Measurements from ENCODE around the gene TOR2A. TPM values are rescaled to one million over a fixed set of nuclear protein-coding genes. Genes with fewer than 3 reads are reported as not detected.
A peak's percentile ranks its signal among the peaks of the same experiment; 100 is the strongest.
"Not testable (repeated sequence)": the region's sequence is repeated elsewhere in the genome, so short reads cannot be mapped to it uniquely, and the experiment has no call there.

The TOR2A gene
- 16.5 TPM for polyA plus RNA-seq
- long read RNA-seq, donor 1, partial matches to known transcripts, result 0 of 2 reads
- long read RNA-seq, donor 1, other reads (novel, unspliced or antisense), result 0 of 2 reads
- long read RNA-seq, donor 2, transcript TOR2A-203 (5 exons, 1,523 nt), result major isoform, 5 of 8 reads
- long read RNA-seq, donor 2, partial matches to known transcripts, result 0 of 8 reads
- long read RNA-seq, donor 2, other reads (novel, unspliced or antisense), result 0 of 8 reads
- long read RNA-seq, donor 3, result 0 reads
- long read RNA-seq, donor 4, partial matches to known transcripts, result 0 of 1 reads
- long read RNA-seq, donor 4, other reads (novel, unspliced or antisense), result 0 of 1 reads
- long read RNA-seq, donor 5, partial matches to known transcripts, result 0 of 5 reads
- long read RNA-seq, donor 5, other reads (novel, unspliced or antisense), result 0 of 5 reads
- long read RNA-seq, donor 6, transcript TOR2A-203 (5 exons, 1,523 nt), result major isoform, 10 of 13 reads
- long read RNA-seq, donor 6, partial matches to known transcripts, result 0 of 13 reads
- long read RNA-seq, donor 6, other reads (novel, unspliced or antisense), result 0 of 13 reads
- long read RNA-seq, donor 7, partial matches to known transcripts, result 27 of 42 reads
- long read RNA-seq, donor 7, other reads (novel, unspliced or antisense), result 11 of 42 reads
- long read RNA-seq, donor 8, transcript TOR2A-203 (5 exons, 1,523 nt), result major isoform, 5 of 8 reads
- long read RNA-seq, donor 8, partial matches to known transcripts, result 0 of 8 reads
- long read RNA-seq, donor 8, other reads (novel, unspliced or antisense), result 0 of 8 reads
- long read RNA-seq, donor 9, transcript TOR2A-203 (5 exons, 1,523 nt), result major isoform, 9 of 12 reads
- long read RNA-seq, donor 9, partial matches to known transcripts, result 0 of 12 reads
- long read RNA-seq, donor 9, other reads (novel, unspliced or antisense), result 0 of 12 reads
- long read RNA-seq, donor 10, transcript TOR2A-203 (5 exons, 1,523 nt), result major isoform, 9 of 14 reads
- long read RNA-seq, donor 10, partial matches to known transcripts, result 0 of 14 reads
- long read RNA-seq, donor 10, other reads (novel, unspliced or antisense), result 0 of 14 reads
- long read RNA-seq, donor 11, transcript TOR2A-203 (5 exons, 1,523 nt), result major isoform, 5 of 8 reads
- long read RNA-seq, donor 11, partial matches to known transcripts, result 0 of 8 reads
- long read RNA-seq, donor 11, other reads (novel, unspliced or antisense), result 0 of 8 reads

GRCh38 chr9:127734747-127735529 lies at the start of gene TOR2A:
TOR2A (minus strand) TSS chr9:127735294; CDS start chr9:127735270, 24 bp downstream.
- Histone ChIP-seq H3K4me1 (ENCODE audit: control insufficient read depth, insufficient read depth, low read length) (peaks cover 7% of the 10 kb centered on the region), H3K36me3 (ENCODE audit: control insufficient read depth, insufficient read depth, low read length) (peaks cover 20% of the 10 kb centered on the region), H3K27me3 (ENCODE audit: control insufficient read depth, insufficient read depth, low read length) (peaks cover 14% of the 10 kb centered on the region), H3K27ac (ENCODE audit: low read length) (peak within 1 kb of the TSS; percentile 92), H3K9me3 (ENCODE audit: control insufficient read depth, low read depth, low read length) (no peaks in the 10 kb centered on the region), H3K4me3 (ENCODE audit: low read length) (peak within 1 kb of the TSS; percentile 75)
- peak; percentile 97 to 98 for DNase-seq
- WGBS (ENCODE audit: insufficient coverage, low lambda C conversion rate), result no CpG with 5 or more reads among the region's 76 CpGs

GRCh38 chr9:127783111-127784008 lies 48.3 kb upstream of the TOR2A start:
- no peak for DNase-seq
- Histone ChIP-seq H3K9me3 (ENCODE audit: control insufficient read depth, low read depth, low read length) (no peaks in the 10 kb centered on the region), H3K27ac (ENCODE audit: low read length) (no peak overlapping the region), H3K36me3 (ENCODE audit: control insufficient read depth, insufficient read depth, low read length) (peaks cover 13% of the 10 kb centered on the region), H3K4me1 (ENCODE audit: control insufficient read depth, insufficient read depth, low read length) (peaks cover 18% of the 10 kb centered on the region), H3K4me3 (ENCODE audit: low read length) (no peak overlapping the region), H3K27me3 (ENCODE audit: control insufficient read depth, insufficient read depth, low read length) (peaks cover 10% of the 10 kb centered on the region)
- WGBS (ENCODE audit: insufficient coverage, low lambda C conversion rate), result 83% methylated on average over 1 of the region's 20 CpGs

- Histone ChIP-seq H3K4me1 (ENCODE audit: control insufficient read depth, insufficient read depth, low read length) (peaks cover 10% of the 10 kb centered on the region), H3K36me3 (ENCODE audit: control insufficient read depth, insufficient read depth, low read length) (no peaks in the 10 kb centered on the region), H3K27me3 (ENCODE audit: control insufficient read depth, insufficient read depth, low read length) (peaks cover 10% of the 10 kb centered on the region), H3K4me3 (ENCODE audit: low read length) (no peak overlapping the region), H3K9me3 (ENCODE audit: control insufficient read depth, low read depth, low read length) (no peaks in the 10 kb centered on the region), H3K27ac (ENCODE audit: low read length) (no peak overlapping the region)
- no peak for DNase-seq
- WGBS (ENCODE audit: insufficient coverage, low lambda C conversion rate), result no CpG with 5 or more reads among the region's 4 CpGs
These were observed 46.7 kb upstream of the TOR2A start for GRCh38 chr9:127781806-127782205.

GRCh38 chr9:127780909-127781308 lies 45.8 kb upstream of the TOR2A start:
- peaks cover 10% of the 10 kb centered on the region for H3K4me1 ChIP-seq (ENCODE audit: control insufficient read depth, insufficient read depth, low read length)
- not testable (repeated sequence) for H3K4me3 ChIP-seq (ENCODE audit: low read length); H3K27ac ChIP-seq (ENCODE audit: low read length); H3K27me3 ChIP-seq (ENCODE audit: control insufficient read depth, insufficient read depth, low read length); H3K9me3 ChIP-seq (ENCODE audit: control insufficient read depth, low read depth, low read length); H3K36me3 ChIP-seq (ENCODE audit: control insufficient read depth, insufficient read depth, low read length); DNase-seq
- WGBS (ENCODE audit: insufficient coverage, low lambda C conversion rate), result no CpG with 5 or more reads among the region's 9 CpGs

GRCh38 chr9:127780126-127780885 lies 45.2 kb upstream of the TOR2A start:
- H3K27me3 ChIP-seq (ENCODE audit: control insufficient read depth, insufficient read depth, low read length), result peaks cover 10% of the 10 kb centered on the region
- no peak for DNase-seq
- no peaks in the 10 kb centered on the region for H3K9me3 ChIP-seq (ENCODE audit: control insufficient read depth, low read depth, low read length)
- no peak overlapping the region for H3K27ac ChIP-seq (ENCODE audit: low read length)
- H3K4me3 ChIP-seq (ENCODE audit: low read length), result no peak overlapping the region
- WGBS (ENCODE audit: insufficient coverage, low lambda C conversion rate), result no CpG with 5 or more reads among the region's 20 CpGs
- no peaks in the 10 kb centered on the region for H3K36me3 ChIP-seq (ENCODE audit: control insufficient read depth, insufficient read depth, low read length)
- H3K4me1 ChIP-seq (ENCODE audit: control insufficient read depth, insufficient read depth, low read length), result peaks cover 10% of the 10 kb centered on the region

GRCh38 chr9:127779136-127779981 lies 44.3 kb upstream of the TOR2A start:
- peaks cover 11% of the 10 kb centered on the region for H3K27me3 ChIP-seq (ENCODE audit: control insufficient read depth, insufficient read depth, low read length)
- H3K4me1 ChIP-seq (ENCODE audit: control insufficient read depth, insufficient read depth, low read length), result peaks cover 6% of the 10 kb centered on the region
- no peaks in the 10 kb centered on the region for H3K9me3 ChIP-seq (ENCODE audit: control insufficient read depth, low read depth, low read length)
- H3K4me3 ChIP-seq (ENCODE audit: low read length), result no peak overlapping the region
- H3K36me3 ChIP-seq (ENCODE audit: control insufficient read depth, insufficient read depth, low read length), result no peaks in the 10 kb centered on the region
- no peak for DNase-seq
- no CpG with 5 or more reads among the region's 17 CpGs for WGBS (ENCODE audit: insufficient coverage, low lambda C conversion rate)
- H3K27ac ChIP-seq (ENCODE audit: low read length), result peak overlapping the region; percentile 21

- peak within 1 kb of the TSS; percentile 16 for H3K4me3 ChIP-seq (ENCODE audit: low read length)
These were observed 43.4 kb upstream of the TOR2A start, which contains the start of gene SH2D3C for GRCh38 chr9:127778280-127779135. SH2D3C (minus strand) TSS chr9:127778666; CDS start chr9:127778627, 39 bp downstream.

More at GRCh38 chr9:127778280-127779135, 43.4 kb upstream of the TOR2A start, which contains the start of gene SH2D3C:
- peaks cover 3% of the 10 kb centered on the region for H3K4me1 ChIP-seq (ENCODE audit: control insufficient read depth, insufficient read depth, low read length)
- WGBS (ENCODE audit: insufficient coverage, low lambda C conversion rate), result 56% methylated on average over 2 of the region's 13 CpGs
- H3K27me3 ChIP-seq (ENCODE audit: control insufficient read depth, insufficient read depth, low read length), result peaks cover 8% of the 10 kb centered on the region
- no peak for DNase-seq
- no peaks in the 10 kb centered on the region for H3K9me3 ChIP-seq (ENCODE audit: control insufficient read depth, low read depth, low read length)
- no peaks in the 10 kb centered on the region for H3K36me3 ChIP-seq (ENCODE audit: control insufficient read depth, insufficient read depth, low read length)
- H3K27ac ChIP-seq (ENCODE audit: low read length), result peak within 1 kb of the TSS; percentile 21

All from large intestine (tissue), 12 donors.